Stimulated activated CD4-positive, alpha-beta T cell treated with anti-CD3 and anti-CD28 coated beads, Interleukin-12 subunit alpha, Interleukin-12 subunit beta, amount 100 ng/mL, for 4 hours (primary cell): ENCODE data around the gene MPC1L.
A peak's percentile ranks its signal among the peaks of the same experiment; 100 is the strongest.

Experiments used
- DNase-seq: peaks from one replicate; pipeline ENCODE4 v3.0.0-alpha.2; 2020

Gene MPC1L

GRCh38 chrX:40632199-40632598, 9.0 kb downstream of the MPC1L start:
- DNase-seq: no peak

DNA sequence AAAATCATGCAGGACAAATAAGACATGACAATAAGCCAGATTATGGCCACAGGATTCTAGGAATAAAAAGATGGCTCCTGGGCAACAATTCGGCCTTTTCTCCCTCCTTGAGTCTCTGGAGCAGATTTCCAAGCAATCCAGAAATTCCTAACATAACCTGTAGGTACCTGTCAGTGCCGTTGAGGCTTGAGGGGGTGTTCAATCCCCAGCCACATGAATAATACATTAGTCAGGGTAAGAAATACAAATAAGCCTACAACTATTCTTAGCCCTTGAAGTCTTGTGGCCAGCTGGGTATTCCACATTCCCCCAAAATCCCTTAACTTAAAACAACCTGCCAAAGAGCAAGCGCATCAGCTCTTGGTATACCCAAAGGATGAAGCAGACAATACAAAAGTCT, 14.5 kb downstream of the MPC1L start:
- no peak for DNase-seq

DNA sequence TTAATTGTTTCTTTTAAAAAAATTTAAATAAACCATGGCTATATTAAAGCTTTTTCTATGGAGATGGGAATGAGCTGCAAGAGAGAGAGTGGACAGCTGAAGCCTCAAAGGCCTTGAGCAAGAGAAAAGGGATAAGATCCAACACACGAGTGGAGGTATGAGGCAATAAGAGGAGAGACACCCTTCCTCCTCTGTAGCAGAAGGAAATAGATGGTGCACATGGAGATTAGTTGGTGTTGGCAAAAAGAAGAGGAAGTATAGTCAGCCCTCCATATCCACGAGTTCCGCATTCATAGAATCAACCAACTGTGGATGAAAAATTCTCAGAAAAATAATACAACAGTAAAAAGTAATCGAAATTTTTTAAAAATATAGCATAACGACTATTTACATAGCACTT, 20.9 kb downstream of the MPC1L start:
- no peak for DNase-seq

- DNase-seq: no peak
Measured at GRCh38 chrX:40644821-40645358, 21.7 kb downstream of the MPC1L start.

DNA sequence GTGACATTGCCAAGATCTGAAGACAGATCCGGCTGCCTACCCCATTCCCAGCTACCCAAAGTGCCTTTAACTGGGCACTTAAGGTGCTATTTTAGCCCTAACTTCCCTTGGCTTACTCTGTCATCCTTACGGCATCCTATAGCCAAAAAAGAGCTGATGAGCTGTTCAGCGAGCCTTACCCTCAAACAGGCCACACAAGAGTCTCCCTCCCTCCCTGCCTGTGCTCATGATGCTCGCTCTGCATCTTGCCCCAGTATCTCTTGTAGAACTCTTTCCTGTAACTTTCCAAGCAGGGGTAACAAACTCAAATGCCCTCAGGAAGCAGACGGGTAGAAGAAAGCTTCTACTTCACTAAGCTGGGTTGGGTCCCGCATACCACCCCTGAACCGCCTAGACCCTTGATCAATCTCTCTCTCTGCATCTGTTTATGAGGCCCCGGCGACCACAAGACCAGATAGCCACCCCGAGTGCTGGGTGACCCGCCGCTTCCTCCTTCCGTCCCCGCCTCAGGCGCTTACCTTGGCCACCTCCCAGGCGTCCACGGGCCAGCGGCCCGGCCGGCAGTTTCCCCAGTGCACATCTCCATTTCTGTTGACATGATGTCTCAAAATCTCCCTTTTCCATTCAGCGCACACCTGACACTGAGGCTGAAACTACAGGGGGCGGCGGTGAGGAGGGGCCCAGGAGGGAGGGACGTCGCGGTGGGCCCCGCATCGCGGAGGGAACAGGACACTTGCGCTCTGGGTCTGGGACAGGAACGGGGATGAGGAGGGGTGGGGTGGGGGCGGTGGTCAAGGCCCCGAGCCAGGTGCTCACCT, 23.5 kb downstream of the MPC1L start:
- DNase-seq: peak; percentile 28

- peak; percentile 86 for DNase-seq
Measured at GRCh38 chrX:40647307-40648197, 24.3 kb downstream of the MPC1L start, which contains the start of gene CXorf38. Gene CXorf38 (minus strand): TSS chrX:40647561. CDS start chrX:40647520, 41 bp downstream.

DNA sequence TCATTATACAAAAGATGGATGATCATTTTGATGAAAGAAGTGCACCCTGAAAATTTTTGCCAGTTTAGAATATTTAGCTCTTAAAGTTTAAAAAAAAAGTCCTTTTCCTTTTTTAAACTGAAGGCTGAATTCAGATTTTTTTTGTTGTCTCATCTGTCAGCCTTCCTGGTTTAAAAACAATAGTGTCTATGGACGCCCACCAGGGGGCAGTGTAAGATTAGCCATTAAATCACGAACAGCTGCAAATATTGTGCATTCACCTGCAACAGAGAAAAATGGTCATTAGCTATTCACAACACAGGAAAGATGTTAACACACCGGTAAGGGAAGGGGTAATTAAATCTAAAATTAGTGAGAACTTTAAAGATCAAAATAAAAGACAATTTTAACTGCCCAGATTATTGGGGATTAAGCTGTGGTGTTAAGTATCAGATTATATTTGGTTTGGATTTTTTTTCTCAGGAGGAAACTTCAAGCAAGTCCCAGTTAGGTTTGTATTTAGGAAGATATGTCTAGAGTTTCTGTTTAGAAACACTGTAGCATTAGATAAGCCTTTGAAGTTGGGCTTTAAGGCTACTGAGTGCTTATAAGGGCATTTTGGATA, 28.5 kb downstream of the MPC1L start:
- DNase-seq: peak; percentile 56

DNA sequence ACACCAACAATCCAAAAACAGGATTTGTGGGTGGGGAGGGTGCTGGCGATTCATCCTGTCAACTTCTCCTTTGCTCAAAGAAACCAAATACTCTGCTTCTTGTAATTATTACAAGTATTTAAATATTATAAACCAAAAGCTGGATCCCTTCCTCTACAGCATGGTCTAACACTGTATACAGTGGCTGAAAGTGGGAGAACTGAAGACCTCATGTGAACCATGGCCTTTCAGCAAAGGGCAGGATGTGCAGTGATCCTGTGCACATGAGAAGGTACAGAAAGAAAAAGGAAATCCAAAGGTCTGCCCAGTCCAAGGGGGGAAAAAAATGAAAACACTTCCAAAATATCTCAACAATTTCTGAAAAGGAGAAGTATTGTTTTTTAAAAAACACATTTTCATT, 29.4 kb downstream of the MPC1L start:
- DNase-seq: no peak

DNA sequence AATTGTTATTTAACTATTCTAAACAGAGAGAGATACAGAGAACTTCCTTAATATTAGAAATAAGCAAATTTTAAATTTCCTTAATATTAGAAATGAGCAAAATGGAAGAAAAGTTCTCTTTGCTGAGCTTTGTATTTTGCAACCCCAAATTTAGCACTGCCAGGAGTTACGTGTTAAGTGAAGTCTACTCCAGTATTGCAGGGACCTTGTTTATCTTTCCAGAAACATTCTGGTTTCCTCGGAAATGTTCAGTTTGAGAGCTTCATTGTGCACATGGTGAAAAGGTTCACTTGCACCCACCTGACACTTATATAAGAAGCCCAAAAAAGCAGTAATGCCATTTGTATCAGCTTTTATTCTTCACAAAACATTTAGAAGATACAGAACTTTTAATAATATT, 30.3 kb downstream of the MPC1L start:
- DNase-seq: no peak

DNA sequence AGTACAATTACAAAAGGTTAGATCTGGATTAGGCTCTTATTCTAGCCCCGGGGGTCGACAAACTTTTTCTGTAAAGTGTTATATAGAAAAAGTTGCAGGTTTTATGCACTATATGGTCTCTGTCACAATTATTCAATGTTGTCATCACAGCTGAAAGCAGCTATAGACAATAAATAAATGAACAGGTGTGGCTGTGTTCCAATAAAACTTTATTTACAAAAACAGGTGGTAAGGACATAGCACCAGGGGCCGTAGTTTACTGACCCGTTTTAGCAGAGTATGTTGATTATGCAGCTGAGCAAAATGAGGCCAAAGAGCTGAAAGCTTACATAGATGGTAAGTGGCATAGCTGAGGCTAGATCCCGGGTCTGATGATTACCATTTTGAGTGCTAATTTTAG, 37.2 kb downstream of the MPC1L start:
- DNase-seq: no peak

DNA sequence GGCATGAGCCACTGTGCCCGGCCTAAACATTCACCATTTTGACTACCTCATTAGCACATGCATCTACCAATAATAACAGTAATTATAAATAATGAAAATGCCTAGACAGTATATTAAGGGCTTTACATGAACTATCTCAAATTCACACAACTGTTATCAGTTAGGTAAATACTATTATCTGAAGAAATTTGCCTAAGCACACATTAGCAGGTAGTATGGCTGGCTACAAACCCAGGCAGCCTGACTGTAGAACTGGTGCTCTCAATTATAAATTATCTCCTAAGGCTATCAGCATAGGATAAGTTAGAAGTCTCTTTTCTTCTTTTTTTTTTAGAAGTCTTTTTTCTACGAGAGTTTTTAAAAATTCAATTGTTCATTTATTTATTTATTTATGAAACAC, 38.3 kb downstream of the MPC1L start:
- no peak for DNase-seq

DNA sequence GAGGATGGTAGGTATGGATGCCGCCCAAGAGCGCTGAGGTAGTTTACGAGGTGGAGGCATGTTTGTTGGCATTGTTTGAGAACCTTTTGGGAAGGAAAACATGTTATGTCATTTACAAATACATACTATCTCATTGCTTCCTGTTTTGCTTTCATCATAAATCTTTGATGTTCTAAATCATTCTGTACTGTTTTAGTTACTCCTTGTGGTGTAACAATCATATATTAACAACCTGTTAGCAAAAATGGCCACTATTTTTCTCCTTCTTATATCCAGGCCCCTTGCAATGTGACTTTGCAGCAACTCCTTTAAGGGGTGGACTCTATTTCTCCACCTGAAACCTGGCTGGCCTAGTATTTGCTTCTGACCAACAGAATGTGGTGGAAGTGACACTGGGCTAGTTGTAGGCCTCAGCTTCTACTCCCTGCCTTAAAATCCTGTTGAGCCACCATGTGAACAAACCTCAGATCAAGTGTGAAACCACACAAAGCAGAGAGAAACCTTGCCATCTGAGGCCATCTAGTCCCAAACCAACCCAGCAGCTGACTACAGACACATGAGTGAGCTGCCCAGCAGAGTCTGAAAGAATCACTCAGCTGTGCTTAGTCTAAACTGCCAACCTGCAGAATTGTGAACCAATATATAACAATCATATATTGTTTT, 40.0 kb downstream of the MPC1L start:
- DNase-seq: no peak

- no peak for DNase-seq
Measured at GRCh38 chrX:40663880-40664630, 40.8 kb downstream of the MPC1L start.

GRCh38 chrX:40671126-40671525, 47.9 kb downstream of the MPC1L start:
- DNase-seq: no peak
